IMR-90 (cell line): ENCODE data around the gene NEK4. TPM values are rescaled to one million over a fixed set of nuclear protein-coding genes. Genes with fewer than 3 reads are reported as not detected.

ENCODE experiments used
- ATAC-seq: fragments of 200-7000 bp; cut with Tn5 transposase; 2 replicates; pipeline ENCODE4 v1.9.1; 2020; ENCODE audit warnings: low read depth, mild to moderate bottlenecking, moderate library complexity
- BruUV-seq: library from RNA; stranded (reverse); fragments of 400-500 nt; replicated peaks from 2 replicates; lab custom pipeline; 2021; lab: Mats Ljungman, UMichigan
- CTCF ChIA-PET: fragments of 300-600 bp; formaldehyde crosslinking; extraction: SDS; loops from one replicate; lab custom pipeline; 2021; ENCODE audit warnings: antibody characterized with exemption; lab: Yijun Ruan, JAX
- POLR2A ChIA-PET: fragments of 300-600 bp; sonication (Branson Sonifier 250); formaldehyde crosslinking; loops from one replicate; lab custom pipeline; 2022; ENCODE audit warnings: antibody characterized with exemption; ENCODE audit not compliant: unreplicated experiment; lab: Charles Lee
- DNase-seq: peaks from one replicate; pipeline ENCODE4 v3.0.0; 2013
- H2AFZ ChIP-seq: replicated peaks from 2 replicates; pipeline ENCODE3; 2013; ENCODE audit warnings: low read length, mild to moderate bottlenecking; ENCODE audit not compliant: poor library complexity
- H2AK5ac ChIP-seq: 2 replicates; pipeline ENCODE4 v1.6.1; 2013; ENCODE audit warnings: low read depth, low read length, inconsistent platforms
- H2AK9ac ChIP-seq: replicated peaks from 2 replicates; pipeline ENCODE3; 2013; ENCODE audit warnings: mild to moderate bottlenecking, low read depth, low read length, moderate library complexity; ENCODE audit not compliant: poor library complexity
- H2BK120ac ChIP-seq: 2 replicates; pipeline ENCODE4 v1.6.1; 2013; ENCODE audit warnings: low read depth, low read length, inconsistent platforms
- H2BK15ac ChIP-seq: 3 replicates; pipeline ENCODE4 v1.6.1; 2013; ENCODE audit warnings: low read depth, low read length, inconsistent platforms
- H2BK20ac ChIP-seq: 2 replicates; pipeline ENCODE4 v1.6.1; 2013; ENCODE audit warnings: low read depth, mild to moderate bottlenecking, inconsistent platforms, low read length, moderate library complexity
- H2BK5ac ChIP-seq: 2 replicates; pipeline ENCODE4 v1.6.1; 2013; ENCODE audit warnings: mild to moderate bottlenecking, low read depth, low read length, inconsistent platforms; ENCODE audit not compliant: poor library complexity, severe bottlenecking
- H3K14ac ChIP-seq: replicated peaks from 2 replicates; pipeline ENCODE4 v1.6.1; 2013; ENCODE audit warnings: low read depth, low read length, inconsistent platforms
- H3K18ac ChIP-seq: 2 replicates; pipeline ENCODE4 v1.6.1; 2013; ENCODE audit warnings: low read depth, low read length, control low read depth
- H3K23ac ChIP-seq: 2 replicates; pipeline ENCODE4 v1.6.1; 2013; ENCODE audit warnings: low read depth, low read length, inconsistent platforms
- H3K27ac ChIP-seq: 2 replicates; pipeline ENCODE4 v1.5.1; 2013; ENCODE audit warnings: mild to moderate bottlenecking, control low read depth, low read length; ENCODE audit not compliant: insufficient read depth
- H3K27me3 ChIP-seq: 2 replicates; pipeline ENCODE4 v1.6.1; 2013; ENCODE audit warnings: low read length; ENCODE audit not compliant: control insufficient read depth, insufficient read depth
- H3K36me3 ChIP-seq: 2 replicates; pipeline ENCODE4 v1.6.1; 2013; ENCODE audit warnings: low read length, mixed read lengths; ENCODE audit not compliant: control insufficient read depth, insufficient read depth
- H3K4ac ChIP-seq: 2 replicates; pipeline ENCODE4 v1.6.1; 2013; ENCODE audit warnings: low read depth, low read length, inconsistent platforms
- H3K4me1 ChIP-seq: 2 replicates; pipeline ENCODE4 v1.6.1; 2013; ENCODE audit warnings: low read length, mixed read lengths; ENCODE audit not compliant: control insufficient read depth, insufficient read depth
- H3K4me2 ChIP-seq: 2 replicates; pipeline ENCODE4 v1.6.1; 2013; ENCODE audit warnings: low read depth, mild to moderate bottlenecking, control low read depth, low read length, moderate library complexity
- H3K4me3 ChIP-seq: 2 replicates; pipeline ENCODE4 v1.5.1; 2013; ENCODE audit warnings: low read depth, mild to moderate bottlenecking, control low read depth, low read length, moderate library complexity; ENCODE audit not compliant: insufficient read depth
- H3K56ac ChIP-seq: 2 replicates; pipeline ENCODE4 v1.6.1; 2013; ENCODE audit warnings: low read length, inconsistent platforms; ENCODE audit not compliant: insufficient read depth; ENCODE audit errors: extremely low read depth
- H3K79me1 ChIP-seq, 2 experiments: 2 replicates each; pipeline ENCODE4 v1.6.1; 2013; ENCODE audit warnings: low read length in 2 of 2, inconsistent platforms in 1 of 2, low read depth in 1 of 2
- H3K9ac ChIP-seq: 2 replicates; pipeline ENCODE4 v1.6.1; 2013; ENCODE audit warnings: low read depth, low read length, control low read depth
- H3K9me1 ChIP-seq: 2 replicates; pipeline ENCODE4 v1.6.1; 2013; ENCODE audit warnings: low read length, inconsistent platforms; ENCODE audit not compliant: insufficient read depth
- H3K9me3 ChIP-seq: 2 replicates; pipeline ENCODE4 v1.6.1; 2013; ENCODE audit warnings: low read length; ENCODE audit not compliant: control insufficient read depth, insufficient read depth
- H4K20me1 ChIP-seq: 2 replicates; pipeline ENCODE4 v1.6.1; 2013; ENCODE audit warnings: low read length, inconsistent platforms; ENCODE audit not compliant: insufficient read depth
- H4K5ac ChIP-seq: 2 replicates; pipeline ENCODE4 v1.6.1; 2013; ENCODE audit warnings: mild to moderate bottlenecking, low read depth, low read length, control low read depth
- H4K8ac ChIP-seq, 2 experiments: 2 replicates each; pipeline ENCODE4 v1.6.1; 2013; ENCODE audit warnings: low read depth in 2 of 2, low read length in 2 of 2, control low read depth in 1 of 2, inconsistent platforms in 1 of 2
- H4K91ac ChIP-seq: 2 replicates; pipeline ENCODE4 v1.6.1; 2013; ENCODE audit warnings: low read depth, low read length, inconsistent platforms; ENCODE audit not compliant: insufficient read depth
- BHLHE40 ChIP-seq: fragments of 150-350 bp; IDR thresholded peaks from 2 replicates; pipeline ENCODE4 v1.6.1; 2016; ENCODE audit warnings: mild to moderate bottlenecking, low read depth, low read length
- CEBPB ChIP-seq: IDR thresholded peaks from 2 replicates; pipeline ENCODE4 v1.6.1; 2012; ENCODE audit warnings: low read depth, low read length, improper control_type of control experiment
- CHD1 ChIP-seq: IDR thresholded peaks from 2 replicates; pipeline ENCODE4 v1.6.1; 2012; ENCODE audit warnings: low read depth, low read length, improper control_type of control experiment
- FOS ChIP-seq: fragments of 150-350 bp; IDR thresholded peaks from 2 replicates; pipeline ENCODE4 v1.6.1; 2016; ENCODE audit warnings: low read depth, low read length
- MAFK ChIP-seq: IDR thresholded peaks from 2 replicates; pipeline ENCODE4 v1.6.1; 2012; ENCODE audit warnings: low read depth, low read length, improper control_type of control experiment
- MAZ ChIP-seq: IDR thresholded peaks from 2 replicates; pipeline ENCODE4 v1.6.1; 2012; ENCODE audit warnings: low read depth, mild to moderate bottlenecking, low read length, improper control_type of control experiment, moderate library complexity, borderline replicate concordance
- MXI1 ChIP-seq: IDR thresholded peaks from 2 replicates; pipeline ENCODE4 v1.6.1; 2012; ENCODE audit warnings: low read depth, mild to moderate bottlenecking, low read length, moderate library complexity, borderline replicate concordance
- NFE2L2 ChIP-seq: fragments of 150-350 bp; IDR thresholded peaks from 2 replicates; pipeline ENCODE4 v1.6.1; 2016; ENCODE audit warnings: low read depth, mild to moderate bottlenecking, low read length
- POLR2A ChIP-seq: IDR thresholded peaks from 2 replicates; pipeline ENCODE4 v1.6.1; 2012; ENCODE audit warnings: mild to moderate bottlenecking, low read depth, low read length
- RAD21 ChIP-seq: IDR thresholded peaks from 2 replicates; pipeline ENCODE4 v1.6.1; 2012; ENCODE audit warnings: low read length, improper control_type of control experiment
- RCOR1 ChIP-seq: IDR thresholded peaks from 2 replicates; pipeline ENCODE4 v1.6.1; 2012; ENCODE audit warnings: mild to moderate bottlenecking, low read length, improper control_type of control experiment; ENCODE audit not compliant: insufficient replicate concordance
- RFX5 ChIP-seq: IDR thresholded peaks from 2 replicates; pipeline ENCODE4 v1.8.0; 2012; ENCODE audit warnings: low read depth, mild to moderate bottlenecking, low read length, moderate library complexity
- SMC3 ChIP-seq: fragments of 150-350 bp; IDR thresholded peaks from 2 replicates; pipeline ENCODE4 v1.6.1; 2016; ENCODE audit warnings: low read depth, mild to moderate bottlenecking, antibody characterized with exemption, low read length, moderate library complexity
- WGBS, 2 experiments: methylation state at CpG; one replicate each; pipeline versions ENCODE4 v1.1.5 to v1.1.7; 2013; ENCODE audit warnings: missing lambda C conversion rate in 2 of 2; ENCODE audit not compliant: insufficient read length in 1 of 2; ENCODE audit errors: extremely low coverage in 2 of 2; 5-methylcytosine and 5-hydroxymethylcytosine counted together
- dilution Hi-C: fragments of 300-500 bp; cut with HindIII; formaldehyde crosslinking; loops from one replicate; pipeline ENCODE4 v1.14.3; 2018; ENCODE audit warnings: low sequenced_read_pairs; ENCODE audit not compliant: unreplicated experiment
- in situ Hi-C: fragments of 300-500 bp; cut with MboI; formaldehyde crosslinking; loops from 3 replicates; pipeline ENCODE4 v1.14.3; 2019; ENCODE audit warnings: low sequenced_read_pairs, inconsistent platforms, mixed read lengths
- intact Hi-C: fragments of 100-400 bp; cut with micrococcal nuclease; formaldehyde crosslinking; loops from 2 replicates; pipeline ENCODE4 v1.10.0; 2022
- polyA plus RNA-seq, 3 experiments: library from polyadenylated mRNA; depleted of rRNA; stranded (reverse); fragments of >200 nt; gene quantifications; 2 replicates each; pipeline ENCODE4 v1.2.3, GENCODE V29; 2012; ENCODE audit warnings: low replicate concordance in 1 of 3
- total RNA-seq: library from RNA; depleted of rRNA; stranded (reverse); fragments of >200 nt; gene quantifications from 2 replicates; pipeline ENCODE4 v1.2.3, GENCODE V29; 2012
- TF ChIP-seq, protein P1 (sequence below): fragments of 150-350 bp; IDR thresholded peaks from 2 replicates; pipeline ENCODE4 v1.6.1; 2016; ENCODE audit warnings: low read depth, mild to moderate bottlenecking, low read length, moderate library complexity, borderline replicate concordance
- TF ChIP-seq, protein P2 (sequence below): fragments of 150-350 bp; IDR thresholded peaks from 2 replicates; pipeline ENCODE4 v1.6.1; 2017; ENCODE audit warnings: mild to moderate bottlenecking, antibody characterized with exemption, low read length, low read depth

The NEK4 gene
- total and polyA plus RNA-seq, 2 of the 4 experiments (the other 2 are of a cell fraction) = 10.3 to 24.7 TPM

DNA sequence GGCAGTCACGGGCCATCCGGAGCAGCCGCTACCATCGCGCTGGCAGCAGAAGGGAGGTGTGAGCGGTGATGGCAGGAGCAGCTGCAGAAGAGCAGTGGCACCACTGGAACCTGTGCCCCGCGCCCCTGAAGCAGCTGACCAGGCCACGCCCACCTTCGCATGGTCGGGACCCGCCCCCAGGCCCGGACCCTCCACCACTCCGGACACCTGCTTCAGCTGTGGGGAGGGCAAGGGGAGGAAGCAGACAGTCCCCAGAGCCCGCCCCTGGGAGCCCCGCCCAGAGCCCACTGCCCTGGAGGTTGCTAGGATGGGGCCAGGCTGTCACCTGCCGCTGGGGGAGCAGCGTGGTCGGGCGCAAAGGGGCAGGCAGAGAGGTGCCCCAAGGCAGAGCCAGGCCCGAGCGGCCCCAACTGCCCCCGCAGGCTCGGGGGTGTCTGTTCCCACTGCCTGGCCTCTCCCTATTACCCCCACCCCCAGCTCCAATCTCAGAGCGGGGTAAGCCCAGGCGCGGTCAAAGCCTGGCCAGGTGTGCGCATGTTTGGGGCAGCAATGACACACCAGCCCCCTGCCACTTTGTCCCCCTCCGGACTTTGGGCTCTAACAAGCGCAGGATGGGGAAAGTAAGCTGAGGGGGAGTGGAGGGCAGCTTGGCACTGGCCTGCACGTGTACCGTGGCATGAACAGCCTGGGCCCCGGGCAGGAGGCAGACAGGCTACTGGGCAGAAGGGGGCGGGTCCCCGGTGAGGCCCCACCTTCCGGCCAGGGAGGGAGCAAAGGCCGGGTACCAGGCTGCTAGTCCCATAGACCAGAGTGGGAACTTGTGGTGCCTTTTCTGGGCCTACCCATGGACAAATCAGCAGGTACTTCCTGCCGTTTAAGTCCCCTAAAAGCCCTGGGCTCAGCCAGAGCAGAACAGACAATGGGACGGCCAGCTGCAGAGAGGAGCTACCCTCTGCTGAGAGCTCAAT lies 56.1 kb downstream of the NEK4 start:
- H2BK120ac ChIP-seq = no peak overlapping the region
- no peak overlapping the region for H3K56ac ChIP-seq
- no peaks in the 10 kb centered on the region for H3K4me1 ChIP-seq
- H3K9me1 ChIP-seq = 0 out of 2 replicates have a peak, but pooled peaks cover 4% of the 10 kb centered on the region
- no peak overlapping the region for H3K18ac ChIP-seq
- ChIA-PET POLR2A (no interaction called here), CTCF (no interaction called here)
- ATAC-seq = peak; percentile 27
- H3K4me2 ChIP-seq = no peak overlapping the region
- no peak overlapping the region for H2BK15ac ChIP-seq
- H3K36me3 ChIP-seq = peaks cover 8% of the 10 kb centered on the region
- H2AK5ac ChIP-seq = no peak overlapping the region
- H3K4me3 ChIP-seq = no peak overlapping the region
- dilution Hi-C loops (no loop called here), in situ Hi-C loops (no loop called here), intact Hi-C loops (no loop called here)
- no peak for DNase-seq
- no peak overlapping the region for H3K4ac ChIP-seq
- BruUV-seq = no TSS peak
- H2BK5ac ChIP-seq = no peak overlapping the region
- no peak overlapping the region for H3K27ac ChIP-seq
- H4K5ac ChIP-seq = no peak overlapping the region
- H4K91ac ChIP-seq = no peak overlapping the region
- H3K27me3 ChIP-seq = no peaks in the 10 kb centered on the region
- no peak overlapping the region for H3K23ac ChIP-seq
- H2BK20ac ChIP-seq = no peak overlapping the region
- H3K14ac ChIP-seq = no peak overlapping the region
- no peak overlapping the region for H3K9ac ChIP-seq
- no peak overlapping the region for H4K8ac ChIP-seq
- no peaks in the 10 kb centered on the region for H4K20me1 ChIP-seq
- H3K9me3 ChIP-seq = no peaks in the 10 kb centered on the region
- H3K79me1 ChIP-seq = peaks cover 0 to 6% of the 10 kb centered on the region in 2 experiments; a peak in 1 of 4 replicates
- no peak overlapping the region for H2AK9ac ChIP-seq
- H2AFZ ChIP-seq = no peak overlapping the region
- 56% methylated on average over 5 of the region's 39 CpGs; no CpG with 5 or more reads in 1 of the 2 experiments for WGBS, 2 experiments
- TF ChIP-seq MXI1 (no peak), BHLHE40 (no peak), POLR2A (no peak), NFE2L2 (no peak), RCOR1 (no peak), CHD1 (no peak), MAFK (no peak), FOS (no peak), SMC3 (no peak), MAZ (no peak), RAD21 (no peak), RFX5 (no peak), CEBPB (no peak)
- TF ChIP-seq, protein P1, sequence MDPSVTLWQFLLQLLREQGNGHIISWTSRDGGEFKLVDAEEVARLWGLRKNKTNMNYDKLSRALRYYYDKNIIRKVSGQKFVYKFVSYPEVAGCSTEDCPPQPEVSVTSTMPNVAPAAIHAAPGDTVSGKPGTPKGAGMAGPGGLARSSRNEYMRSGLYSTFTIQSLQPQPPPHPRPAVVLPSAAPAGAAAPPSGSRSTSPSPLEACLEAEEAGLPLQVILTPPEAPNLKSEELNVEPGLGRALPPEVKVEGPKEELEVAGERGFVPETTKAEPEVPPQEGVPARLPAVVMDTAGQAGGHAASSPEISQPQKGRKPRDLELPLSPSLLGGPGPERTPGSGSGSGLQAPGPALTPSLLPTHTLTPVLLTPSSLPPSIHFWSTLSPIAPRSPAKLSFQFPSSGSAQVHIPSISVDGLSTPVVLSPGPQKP = no peak
- TF ChIP-seq, protein P2, sequence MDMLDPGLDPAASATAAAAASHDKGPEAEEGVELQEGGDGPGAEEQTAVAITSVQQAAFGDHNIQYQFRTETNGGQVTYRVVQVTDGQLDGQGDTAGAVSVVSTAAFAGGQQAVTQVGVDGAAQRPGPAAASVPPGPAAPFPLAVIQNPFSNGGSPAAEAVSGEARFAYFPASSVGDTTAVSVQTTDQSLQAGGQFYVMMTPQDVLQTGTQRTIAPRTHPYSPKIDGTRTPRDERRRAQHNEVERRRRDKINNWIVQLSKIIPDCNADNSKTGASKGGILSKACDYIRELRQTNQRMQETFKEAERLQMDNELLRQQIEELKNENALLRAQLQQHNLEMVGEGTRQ = no peak
